Measurements from ENCODE around the gene GTF2E1. TPM values are rescaled to one million over a fixed set of nuclear protein-coding genes. Genes with fewer than 3 reads are reported as not detected.

Gene GTF2E1
- total RNA-seq, 4 donors from 2014 or later = 9.0 to 32.4 (median 14.5) TPM

GRCh38 chr3:120824613-120825012 is 82.1 kb downstream of the GTF2E1 start:
- in situ Hi-C loops (cut with MboI; ENCODE audit: low pct_ligation_motif_present in 1 of 4, low pct_unique_long_range_greater_than_20kb in 1 of 4, low sequenced_read_pairs in 3 of 4) (loop anchor here in 1 of 4 donors (25.0 kb wide), 1 partner anchor 587 kb away; no protein-coding TSS in a partner anchor), intact Hi-C loops (cut with DNase I; ENCODE audit: low total_unique reads) (no loop called here)
- H3K4me1 ChIP-seq = peaks cover 0 to 11% (median 5%) of the 10 kb centered on the region in 4 donors
- no peak overlapping the region for H3K4me3 ChIP-seq
- H3K27ac ChIP-seq = no peak overlapping the region
- WGBS, 2 donors (ENCODE audit: low coverage in 1 of 2) = 67 to 81% methylated on average over 1 of the region's 1 CpG
- DNase-seq = no peak
- no peak for TF ChIP-seq EP300 (IDR thresholded peaks at IDR 0.05; ENCODE audit: low read depth)
- TF ChIP-seq CTCF (IDR thresholded peaks at IDR 0.05) = no peak
- TF ChIP-seq POLR2A (IDR thresholded peaks at IDR 0.05) = no peak
- no peak for TF ChIP-seq POLR2AphosphoS5 (IDR thresholded peaks at IDR 0.05)
- H3K36me3 ChIP-seq = no peaks in the 10 kb centered on the region
- H3K27me3 ChIP-seq = no peaks in the 10 kb centered on the region
- no peaks in the 10 kb centered on the region for H3K9me3 ChIP-seq

- WGBS, 2 donors (ENCODE audit: low coverage in 1 of 2) = 50 to 53% methylated on average over 1 of the region's 1 CpG
- in situ Hi-C loops (cut with MboI; ENCODE audit: low pct_ligation_motif_present in 1 of 4, low pct_unique_long_range_greater_than_20kb in 1 of 4, low sequenced_read_pairs in 3 of 4) (no loop called here), intact Hi-C loops (cut with DNase I; ENCODE audit: low total_unique reads) (no loop called here)
- Histone ChIP-seq H3K27me3 (no peaks in the 10 kb centered on the region), H3K4me3 (no peak overlapping the region), H3K9me3 (no peaks in the 10 kb centered on the region), H3K27ac (no peak overlapping the region), H3K4me1 (no peaks in the 10 kb centered on the region), H3K36me3 (no peaks in the 10 kb centered on the region)
- TF ChIP-seq EP300 (IDR thresholded peaks at IDR 0.05; ENCODE audit: low read depth) (no peak), CTCF (IDR thresholded peaks at IDR 0.05) (no peak), POLR2A (IDR thresholded peaks at IDR 0.05) (no peak), POLR2AphosphoS5 (IDR thresholded peaks at IDR 0.05) (no peak)
- no peak for DNase-seq
Observed at GRCh38 chr3:120828796-120829195, 86.3 kb downstream of the GTF2E1 start.

GRCh38 chr3:120831066-120831465 is 88.5 kb downstream of the GTF2E1 start:
- H3K9me3 ChIP-seq = no peaks in the 10 kb centered on the region
- H3K4me3 ChIP-seq = no peak overlapping the region
- WGBS, 2 donors (ENCODE audit: low coverage in 1 of 2) = 89 to 100% methylated on average over 1 to 4 of the region's 4 CpGs
- no peaks in the 10 kb centered on the region for H3K27me3 ChIP-seq
- intact Hi-C loops (cut with DNase I; ENCODE audit: low total_unique reads) (no loop called here), in situ Hi-C loops (cut with MboI; ENCODE audit: low pct_ligation_motif_present in 1 of 4, low pct_unique_long_range_greater_than_20kb in 1 of 4, low sequenced_read_pairs in 3 of 4) (no loop called here)
- no peak for DNase-seq
- no peaks in the 10 kb centered on the region for H3K4me1 ChIP-seq
- no peak overlapping the region for H3K27ac ChIP-seq
- no peaks in the 10 kb centered on the region for H3K36me3 ChIP-seq
- TF ChIP-seq POLR2AphosphoS5 (IDR thresholded peaks at IDR 0.05) = no peak
- no peak for TF ChIP-seq CTCF (IDR thresholded peaks at IDR 0.05)
- TF ChIP-seq EP300 (IDR thresholded peaks at IDR 0.05; ENCODE audit: low read depth) = no peak
- TF ChIP-seq POLR2A (IDR thresholded peaks at IDR 0.05) = no peak

Small RNA genes within 50 kb of the gene (small RNA-seq; reads per million reads assigned to genes)
- gene MTCO1P29 (0 reads per million in 4 donors), gene MTCO2P29 (0 reads per million in 4 donors)

Other genes starting within 250 kb of the GTF2E1 start
- gene NDUFB4, start 146.4 kb upstream of the GTF2E1 start, total RNA-seq = 100 to 1,000 TPM in 1 of 4 donors, 10 to 100 TPM in 2, 1 to 10 TPM in 1; 9.6 to 129 (median 63.7) TPM
- 10 to 100 TPM; 20.9 to 87.7 (median 73.2) TPM for gene HGD, start 60.5 kb upstream of the GTF2E1 start, total RNA-seq
- 10 to 100 TPM in 3 of 4 donors, 1 to 10 TPM in 1; 8.2 to 23.7 (median 19.9) TPM for gene RABL3, start 228 bp upstream of the GTF2E1 start, total RNA-seq
- gene STXBP5L, start 165.5 kb downstream of the GTF2E1 start, total RNA-seq = 1 to 10 TPM in 3 of 4 donors, under 1 TPM in 1; 0.40 to 9.4 (median 1.3) TPM